NCI-H146 treated with DMSO at 0.1 percent for 48 hours (cell line): ENCODE measurements around the gene PPT2.
A peak's percentile ranks its signal among the peaks of the same experiment; 100 is the strongest.

ENCODE experiments used
- DNase-seq: peaks from one replicate; lab custom pipeline; 2025; ENCODE audit not compliant: unreplicated experiment; lab: John Stamatoyannopoulos, UW

Gene PPT2, protein sequence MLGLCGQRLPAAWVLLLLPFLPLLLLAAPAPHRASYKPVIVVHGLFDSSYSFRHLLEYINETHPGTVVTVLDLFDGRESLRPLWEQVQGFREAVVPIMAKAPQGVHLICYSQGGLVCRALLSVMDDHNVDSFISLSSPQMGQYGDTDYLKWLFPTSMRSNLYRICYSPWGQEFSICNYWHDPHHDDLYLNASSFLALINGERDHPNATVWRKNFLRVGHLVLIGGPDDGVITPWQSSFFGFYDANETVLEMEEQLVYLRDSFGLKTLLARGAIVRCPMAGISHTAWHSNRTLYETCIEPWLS

DNA sequence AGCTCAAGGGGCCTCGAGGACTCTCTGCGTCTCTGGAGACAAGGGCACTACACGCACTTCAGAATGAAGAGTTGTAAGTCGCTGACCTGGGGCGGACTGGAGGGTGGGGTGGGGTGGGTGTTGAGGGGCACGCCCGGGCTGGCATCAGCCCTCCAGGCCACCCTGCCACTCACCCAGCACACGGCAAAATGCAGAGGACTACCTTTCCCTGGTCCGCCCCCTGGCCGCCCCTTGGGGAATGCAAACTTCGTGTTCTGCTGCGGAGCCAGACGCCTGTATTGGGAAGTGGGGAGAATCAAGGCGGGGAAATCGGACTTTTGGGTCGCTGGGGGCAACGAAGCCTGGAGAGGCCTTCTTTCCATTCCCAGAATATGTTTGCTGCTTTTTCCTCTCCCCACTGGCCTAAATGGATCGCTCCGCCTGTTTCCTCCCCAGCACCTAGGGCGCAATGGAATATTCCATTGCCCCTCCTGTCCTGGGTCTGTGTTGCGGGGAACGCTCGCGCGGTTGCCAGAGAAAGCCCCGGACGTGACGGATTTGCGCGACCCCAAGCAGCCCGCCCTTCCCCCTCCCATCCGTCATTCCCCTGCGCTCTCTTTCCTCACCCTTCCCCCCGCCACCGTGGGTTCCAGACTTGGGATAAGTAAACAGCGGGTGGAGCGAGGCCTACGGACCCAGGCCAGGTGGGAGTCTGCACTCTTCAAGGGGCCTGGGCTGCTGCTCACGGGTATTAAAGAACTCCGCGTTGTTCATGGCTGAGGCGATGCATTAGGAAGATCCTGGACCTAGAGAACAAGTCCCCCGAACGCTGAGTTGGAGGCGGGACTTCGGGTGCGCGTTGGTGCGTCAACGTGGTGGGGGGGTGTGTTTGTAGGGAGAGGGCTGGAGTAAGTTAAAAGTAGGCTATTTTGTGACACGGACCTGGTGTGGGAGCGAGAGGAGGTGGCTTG is at the start of gene PPT2:
PPT2 (plus strand) TSS at position 578 of the 950 bp plus-strand sequence. CDS start 454 bp downstream, outside the sequence.
- peak; percentile 58 for DNase-seq

DNA sequence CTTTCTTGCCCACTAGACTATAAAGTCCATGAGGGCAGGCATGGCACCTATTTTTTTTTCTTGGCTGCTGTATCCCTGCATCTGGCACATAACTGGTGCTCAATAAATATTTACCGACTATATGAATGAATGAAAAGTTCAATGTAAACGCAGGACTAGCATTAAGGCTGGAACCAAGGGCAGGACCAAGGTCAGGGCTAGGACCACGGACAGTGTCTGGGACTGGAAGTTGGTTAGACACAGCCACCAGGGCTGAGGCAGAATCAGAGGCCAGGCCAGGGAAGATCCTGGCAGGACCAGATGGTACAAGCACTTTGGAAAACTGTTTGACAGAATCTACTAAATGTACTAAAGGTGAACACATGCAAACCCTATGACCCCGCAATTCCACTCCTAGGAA is 48.5 kb upstream of the PPT2 start:
- DNase-seq: no peak

DNA sequence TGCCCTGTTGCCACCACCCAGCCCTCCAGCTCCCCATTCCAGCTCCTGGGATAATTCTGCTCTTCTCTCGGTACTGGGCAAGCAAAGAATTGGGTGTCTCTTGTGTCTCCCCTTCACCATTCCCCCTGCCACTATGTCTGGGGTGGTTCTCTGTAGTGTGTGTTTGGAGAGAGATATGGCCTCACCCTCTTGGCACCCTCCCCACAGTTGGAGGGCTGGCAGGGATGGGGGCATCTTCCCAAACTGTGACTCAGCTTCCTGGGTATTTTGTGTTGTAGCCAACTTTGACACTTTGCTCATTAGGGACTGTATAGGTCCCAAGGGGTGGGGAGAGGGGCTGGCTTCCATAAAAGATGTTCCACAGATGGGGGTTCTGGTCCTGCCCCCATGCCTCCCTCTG is 46.5 kb upstream of the PPT2 start:
- DNase-seq: no peak

DNA sequence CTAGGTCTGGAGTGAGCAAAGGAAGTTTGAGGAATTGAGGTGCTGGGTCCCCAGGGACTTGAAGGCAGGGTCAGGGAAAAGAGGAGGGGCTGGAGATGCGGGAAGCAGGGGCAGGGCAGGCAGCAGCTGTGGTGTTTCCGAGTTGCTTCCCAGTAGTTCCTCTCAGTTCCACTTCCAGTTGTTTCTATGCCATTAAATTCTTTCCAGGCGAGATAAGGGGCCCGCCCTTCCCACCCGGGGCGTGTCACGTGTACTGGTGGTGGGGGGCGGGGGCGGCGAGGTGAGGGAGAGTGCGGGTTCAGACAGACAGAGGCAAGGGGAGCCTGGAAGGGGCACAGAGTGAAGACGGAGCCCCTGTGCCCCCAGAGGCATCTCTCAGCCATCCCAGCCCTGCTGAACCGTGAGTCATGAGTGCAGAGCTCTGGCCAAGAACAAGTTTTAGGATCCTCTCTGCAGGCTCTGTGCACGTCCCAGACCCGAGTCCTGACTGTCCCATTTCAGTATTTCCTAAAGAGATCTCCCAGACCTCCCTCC is 45.8 kb upstream of the PPT2 start:
- DNase-seq: no peak

DNA sequence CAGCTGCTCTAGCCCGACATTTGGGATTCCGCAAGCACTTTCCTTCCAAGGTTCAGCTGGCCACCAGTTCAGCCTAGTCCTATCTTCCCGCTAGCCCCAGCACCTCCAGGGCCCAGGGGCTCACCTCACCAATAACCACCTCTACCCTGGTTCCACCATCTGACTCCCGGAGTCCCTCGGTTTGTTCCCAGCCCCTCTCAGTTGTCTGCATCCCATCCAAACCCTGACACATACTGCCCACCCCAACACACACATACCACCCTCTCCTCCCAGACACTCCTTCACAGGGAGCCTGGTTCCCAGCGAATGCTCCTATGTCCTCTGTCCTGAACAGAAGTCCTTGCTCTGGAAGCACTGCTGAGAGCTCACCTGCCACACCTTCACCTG is 45.2 kb upstream of the PPT2 start:
- DNase-seq: no peak

DNA sequence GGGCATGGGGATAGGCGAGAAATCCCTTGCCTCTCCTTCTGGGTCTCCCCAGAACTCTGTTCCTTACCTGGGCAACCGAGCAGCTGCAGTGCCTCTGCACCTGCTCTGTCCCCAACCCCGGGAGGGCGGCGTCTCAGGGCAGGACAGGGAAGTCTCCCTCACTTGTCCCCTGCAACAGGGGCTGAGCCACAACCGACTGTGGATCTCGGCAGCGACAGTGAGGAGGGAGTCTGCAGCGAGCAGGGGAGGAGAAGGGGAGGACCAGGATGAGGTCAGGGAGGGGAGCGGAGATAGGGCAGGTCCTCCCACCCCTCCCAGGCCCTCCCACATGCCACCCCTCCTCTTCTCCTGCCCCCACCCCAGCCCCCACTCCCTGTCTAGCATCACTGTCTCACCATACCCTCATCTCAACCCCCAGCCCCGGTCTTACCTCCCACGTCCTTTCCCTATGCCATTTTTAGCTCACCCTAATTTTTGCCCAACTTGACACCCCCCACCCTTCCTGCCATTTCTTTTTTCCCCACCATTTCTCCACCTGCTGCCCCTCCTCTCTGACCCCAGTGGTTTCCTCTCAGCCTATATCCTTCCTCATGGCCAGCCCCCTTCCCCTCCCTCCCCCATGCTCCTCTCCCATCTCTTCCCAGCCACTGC is 44.7 kb upstream of the PPT2 start, which contains the start of gene TNXB:
TNXB (minus strand) TSS at position 225 of the 651 bp plus-strand sequence. CDS start 11,140 bp downstream, outside the sequence.
- DNase-seq: no peak

DNA sequence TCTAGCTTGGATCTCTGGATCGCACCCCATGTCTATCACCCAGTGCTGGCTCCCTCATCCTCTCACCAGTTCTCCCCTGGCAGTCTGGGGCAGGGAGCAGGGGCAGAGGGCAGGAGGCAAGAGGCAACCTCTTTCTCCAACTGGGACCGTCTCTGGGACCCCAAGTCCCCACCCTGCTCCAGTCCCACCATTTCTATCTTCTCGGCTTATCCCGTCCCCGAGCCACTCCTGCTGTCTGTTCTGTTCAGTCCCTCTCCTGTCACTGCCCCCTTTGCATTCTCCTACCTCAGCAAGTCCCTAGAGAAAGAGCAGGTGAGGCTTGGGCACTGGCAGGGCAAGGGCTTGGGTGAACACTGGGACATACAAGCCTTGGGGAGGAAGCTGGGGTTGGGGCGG is 44.2 kb upstream of the PPT2 start:
- no peak for DNase-seq

DNA sequence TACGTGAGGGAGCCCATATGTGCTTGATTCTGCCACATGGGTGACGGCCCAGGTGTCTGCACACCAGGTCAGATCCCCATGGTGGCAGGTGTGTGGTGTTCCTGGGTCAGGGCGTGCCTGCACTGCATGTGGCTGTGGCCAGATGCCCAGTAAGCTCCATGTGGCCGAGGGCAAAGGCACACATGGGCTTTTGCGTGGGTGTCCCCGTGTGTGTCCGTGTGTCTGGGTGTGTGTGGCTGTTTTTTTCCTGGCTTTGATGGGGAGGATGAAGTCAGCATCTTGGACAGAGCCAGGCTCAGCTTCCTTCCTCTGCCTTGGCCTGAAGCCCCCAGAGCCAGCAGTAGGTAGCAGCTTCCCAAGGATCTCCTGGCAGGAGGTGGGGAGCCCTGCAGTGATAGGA is 43.3 kb upstream of the PPT2 start:
- DNase-seq: no peak

DNA sequence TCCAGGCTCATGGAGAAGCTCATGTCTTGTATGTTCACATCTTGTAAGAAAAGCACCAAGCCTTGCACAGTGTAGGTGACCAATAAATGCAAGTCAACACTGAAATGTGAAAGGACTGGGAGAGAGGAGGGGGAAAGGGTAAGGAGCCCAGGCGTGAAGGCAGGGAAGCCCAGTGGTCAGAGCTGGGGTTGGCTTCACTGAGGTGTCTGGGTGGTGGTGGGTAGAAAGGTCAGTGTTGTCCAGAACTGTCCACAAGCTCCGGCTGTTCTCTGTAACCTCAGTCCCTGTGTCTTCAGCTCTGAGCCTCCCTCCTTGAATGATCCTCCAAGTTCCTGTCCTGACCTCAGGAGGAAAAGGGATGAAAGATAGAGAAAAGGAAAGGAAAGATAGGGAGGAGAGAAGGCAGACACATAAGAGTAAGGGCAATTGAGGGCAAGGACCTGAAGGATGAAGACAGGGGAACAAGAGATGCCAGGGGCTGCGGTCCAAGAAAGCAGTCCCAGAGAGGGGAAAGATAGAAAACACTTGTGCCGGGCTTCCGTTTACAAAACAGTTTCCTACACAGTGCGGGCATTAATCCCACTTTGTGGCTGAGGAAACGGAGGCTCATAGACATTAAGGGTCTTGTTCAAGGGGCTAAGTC is 42.4 kb upstream of the PPT2 start:
- no peak for DNase-seq

DNA sequence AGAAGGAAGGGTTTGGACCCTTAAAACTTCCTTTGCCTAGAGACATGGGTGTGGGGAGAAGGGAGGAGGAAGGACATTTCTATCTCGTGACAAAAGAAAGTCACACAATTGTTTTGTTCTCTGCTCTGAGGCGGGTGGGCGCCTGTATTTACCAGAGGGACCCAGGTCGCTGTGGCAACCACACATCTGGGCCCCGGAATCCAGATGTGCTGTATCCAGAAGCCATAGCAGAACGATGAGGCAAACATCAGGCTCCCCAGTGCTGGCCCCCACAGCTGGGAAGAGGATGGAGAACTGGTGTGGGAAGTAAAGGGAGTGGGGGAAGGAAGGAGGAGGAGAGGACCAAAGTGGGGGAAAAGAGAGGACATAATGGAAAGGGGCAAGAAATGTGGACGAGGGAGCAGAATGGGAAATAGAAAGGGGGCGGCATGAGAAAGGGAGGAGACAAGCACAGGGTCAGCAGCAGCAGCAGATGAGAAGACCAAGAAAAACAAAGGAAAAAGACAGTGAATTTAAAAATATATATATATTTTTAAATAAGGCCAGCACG is 41.4 kb upstream of the PPT2 start:
- no peak for DNase-seq

DNA sequence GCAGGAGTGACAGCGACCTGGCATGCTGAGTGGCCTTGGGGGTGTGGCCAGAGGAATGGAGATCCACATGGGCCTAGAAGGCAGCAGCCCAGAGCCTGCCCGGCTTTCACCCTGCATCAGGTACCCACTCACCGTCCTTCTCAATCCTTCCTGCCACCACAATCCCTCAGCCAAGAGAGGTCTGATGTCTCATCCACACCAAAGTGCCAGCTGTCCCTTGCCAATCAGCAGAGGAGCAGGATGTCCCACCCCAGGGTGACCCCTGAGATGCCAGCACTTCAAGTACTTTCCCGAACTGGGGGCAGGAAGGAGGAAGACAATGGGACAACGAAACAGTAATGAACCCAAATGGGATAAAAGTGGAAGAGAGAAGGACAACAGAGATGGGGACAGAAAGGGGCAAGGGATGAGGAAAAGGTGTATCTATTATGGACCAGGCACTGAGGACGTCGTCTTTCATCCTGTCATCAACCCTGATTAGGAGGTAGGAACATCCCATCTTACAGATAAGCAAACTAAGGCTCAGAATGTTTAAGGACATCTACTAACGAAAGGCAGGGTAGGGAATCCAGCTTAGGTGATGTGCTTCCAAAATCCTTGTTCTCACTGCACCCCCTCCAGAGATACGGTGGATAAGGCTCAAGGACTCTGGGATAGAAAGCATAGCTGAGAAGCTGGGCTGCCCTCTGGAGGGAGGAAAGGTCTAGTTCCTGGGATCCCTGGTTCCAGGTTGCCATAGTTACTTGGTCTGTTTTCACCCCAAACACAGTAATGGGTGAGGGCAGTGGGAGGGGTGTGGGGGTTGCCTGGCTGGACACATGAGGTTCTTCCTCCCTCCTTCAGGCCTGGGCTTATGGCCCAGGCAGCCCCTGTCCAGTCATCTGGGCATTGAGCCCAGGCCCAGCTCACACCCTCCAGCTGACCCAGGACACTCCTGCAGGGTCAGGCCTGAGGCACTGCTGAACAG is 40.3 kb upstream of the PPT2 start:
- DNase-seq: no peak

DNA sequence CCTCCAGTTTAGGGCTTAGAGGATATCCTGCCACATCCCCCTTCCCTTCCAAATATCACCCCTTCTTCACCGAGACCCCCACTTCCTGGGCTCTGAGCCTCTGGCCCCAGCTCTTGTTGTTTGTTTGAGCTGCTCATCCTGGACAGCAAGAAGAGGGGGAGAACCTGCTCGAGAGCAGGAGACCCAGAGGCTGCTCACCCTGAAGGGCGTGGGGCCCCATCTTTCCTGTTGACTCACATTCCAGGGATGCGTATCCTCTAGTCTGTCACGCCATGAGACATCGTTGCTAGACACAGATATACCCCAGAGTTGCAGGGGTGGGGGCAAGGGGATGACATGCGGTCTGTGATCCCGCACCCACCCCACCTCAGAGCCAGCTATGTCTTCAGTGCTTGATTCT is 39.1 kb upstream of the PPT2 start:
- DNase-seq: no peak

DNA sequence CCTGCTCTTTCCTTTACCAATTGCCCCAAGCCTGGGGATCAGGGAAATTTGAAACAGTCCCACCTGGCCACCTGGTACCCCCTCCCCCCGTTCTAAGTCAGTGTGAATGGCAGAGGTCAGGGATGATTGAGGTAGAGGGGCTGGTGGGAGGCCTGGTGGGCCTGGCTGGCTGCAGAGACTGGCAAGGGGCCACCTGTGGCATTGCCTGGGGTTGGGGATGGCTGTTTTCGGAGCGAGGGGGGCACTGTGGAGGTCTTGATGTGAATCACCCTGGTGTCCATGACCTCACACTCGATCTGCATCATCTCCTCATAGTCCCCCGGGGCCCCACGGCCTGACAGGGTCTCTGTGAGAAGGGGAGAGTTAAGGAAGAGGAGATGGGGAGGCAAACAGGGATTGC is 38.3 kb upstream of the PPT2 start:
- no peak for DNase-seq

DNA sequence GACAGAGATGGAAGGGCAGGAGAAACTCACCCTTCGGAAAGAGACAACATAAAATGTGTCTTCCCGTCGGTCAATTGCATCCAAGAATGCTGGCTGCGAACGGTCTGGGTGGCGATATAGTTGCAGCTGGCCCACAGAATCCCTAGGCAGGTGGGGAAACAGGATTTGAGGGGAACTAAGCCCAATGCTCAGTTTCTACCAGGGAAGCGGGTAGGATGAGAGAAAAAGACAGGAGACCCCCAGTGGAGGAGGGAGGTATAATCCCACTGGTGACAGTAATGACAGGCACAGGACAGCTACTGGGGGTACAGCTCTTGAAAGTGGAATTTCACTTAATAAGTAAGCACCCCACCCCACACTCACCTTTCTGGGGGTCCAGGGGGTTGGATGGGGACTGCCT is 37.3 kb upstream of the PPT2 start:
- DNase-seq: no peak

DNA sequence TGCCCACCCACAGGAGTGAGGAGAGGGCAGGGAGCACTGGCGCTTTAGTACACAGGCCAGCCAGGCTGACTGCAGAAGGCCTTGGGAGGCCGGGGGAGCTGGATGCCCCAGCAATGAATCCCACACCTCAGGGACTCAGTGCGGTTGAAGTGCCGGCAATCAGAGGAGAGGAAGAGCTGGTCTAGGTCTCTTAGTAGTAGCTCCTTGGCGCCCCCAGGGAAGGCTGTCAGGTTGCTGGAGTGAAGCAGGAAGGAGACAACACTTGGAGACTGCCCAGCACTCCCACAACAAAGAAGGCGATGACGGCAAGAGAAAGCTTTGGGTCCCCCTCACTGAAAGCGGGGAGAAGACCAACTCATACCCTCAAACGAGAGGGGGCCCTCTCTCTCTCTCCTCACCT is 36.5 kb upstream of the PPT2 start:
- DNase-seq: no peak

DNA sequence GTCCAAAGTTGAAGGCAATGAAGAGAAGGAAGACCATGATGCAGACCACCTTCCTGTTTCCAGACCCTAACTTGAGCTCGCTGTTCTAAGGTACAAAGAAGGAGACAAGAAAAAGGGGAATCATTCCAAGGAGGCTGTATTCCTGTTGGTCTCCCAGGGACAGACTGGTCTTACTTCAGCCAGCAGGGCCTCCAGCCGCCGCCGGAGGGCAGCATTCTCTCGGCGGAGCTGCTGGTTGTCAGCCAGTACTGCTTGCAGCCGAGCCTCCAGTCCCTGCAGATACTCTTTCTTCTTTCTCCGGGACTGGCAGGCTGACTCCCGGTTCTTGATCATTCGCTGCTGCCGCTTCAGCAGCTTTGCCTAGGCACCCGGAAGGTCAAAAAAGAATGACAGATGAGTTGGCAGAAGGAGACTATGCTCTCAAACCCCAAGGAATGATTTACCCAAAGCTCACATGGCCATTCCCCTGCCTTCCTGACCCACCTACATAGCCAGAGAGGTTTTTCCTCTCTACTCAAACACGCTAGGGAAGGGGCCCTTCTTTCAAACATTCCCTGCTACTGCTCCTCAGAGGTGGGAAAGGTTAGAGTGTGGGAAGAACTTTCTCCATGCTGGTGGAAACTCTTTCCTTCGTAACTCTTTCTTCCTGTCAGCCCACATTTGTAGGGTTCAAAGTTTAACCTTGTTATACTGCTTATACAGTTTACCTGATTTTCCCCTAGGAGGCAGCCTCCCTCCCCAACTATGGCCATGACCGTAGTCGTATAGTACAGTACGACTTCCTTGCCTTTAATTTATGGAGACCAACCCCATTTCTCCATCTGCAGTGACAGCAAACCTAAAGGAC is 34.9 kb upstream of the PPT2 start:
- DNase-seq: peak; percentile 41

DNA sequence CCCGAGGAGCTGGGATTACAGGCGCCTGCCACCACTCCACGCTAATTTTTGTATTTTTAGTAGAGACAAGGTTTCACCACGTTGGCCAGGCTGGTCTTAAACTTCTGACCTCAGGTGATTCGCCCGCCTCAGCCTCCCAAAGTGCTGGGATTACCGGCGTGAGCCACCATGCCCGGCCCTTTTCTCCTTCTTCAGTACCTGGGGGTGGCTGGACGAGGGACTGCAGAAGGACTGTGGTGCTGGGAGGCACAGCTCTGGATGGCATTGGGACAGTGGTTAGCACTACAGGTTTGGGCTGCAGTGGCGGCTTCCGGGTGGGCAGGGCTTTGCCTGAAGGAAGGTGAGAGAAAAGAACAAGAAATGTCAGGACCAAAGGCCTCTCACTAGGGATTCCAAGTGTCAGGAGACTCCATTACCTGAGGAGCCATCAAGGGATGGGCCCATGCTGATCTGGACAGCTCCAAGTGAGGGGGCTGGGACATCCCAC is 33.3 kb upstream of the PPT2 start:
- DNase-seq: no peak

DNA sequence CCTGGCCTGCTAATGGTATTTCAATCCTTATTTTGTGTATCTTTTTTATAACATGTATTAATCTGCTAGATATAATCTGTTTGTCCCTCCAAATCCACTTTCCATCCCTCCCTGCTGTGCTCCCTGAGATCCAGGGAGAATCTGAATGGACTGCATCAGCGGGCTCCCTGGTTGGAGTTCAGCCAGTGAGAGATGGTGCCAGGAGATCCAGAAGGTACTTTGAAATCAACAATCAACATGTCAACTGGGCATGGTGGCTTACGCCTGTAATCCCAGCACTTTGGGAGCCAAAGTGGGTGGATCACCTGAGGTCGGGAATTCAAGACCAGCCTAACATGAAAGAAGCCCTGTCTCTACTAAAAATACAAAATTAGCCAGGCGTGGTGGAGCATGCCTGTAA is 30.3 kb upstream of the PPT2 start:
- no peak for DNase-seq
